Neural cell (in vitro differentiated cells): ENCODE measurements around the gene LGR5. TPM values are rescaled to one million over a fixed set of nuclear protein-coding genes. Genes with fewer than 3 reads are reported as not detected.
A peak's percentile ranks its signal among the peaks of the same experiment; 100 is the strongest.

Experiments used
- H2AFZ ChIP-seq: fragments of 200-600, 300-800 bp; sonication (generic), shearing (Covaris generic); 2 replicates; pipeline ENCODE4 v1.6.0; 2014; ENCODE audit warnings: low read depth, mild to moderate bottlenecking, antibody characterized with exemption, low read length, moderate library complexity
- H3F3A ChIP-seq: fragments of 200-600 bp; shearing (Covaris generic); 2 replicates; pipeline ENCODE4 v1.6.1; 2016; ENCODE audit warnings: mild to moderate bottlenecking, moderate library complexity, mixed read lengths, antibody characterized with exemption, low read length; ENCODE audit not compliant: insufficient read depth, poor library complexity, severe bottlenecking
- H3K27ac ChIP-seq: fragments of 200-600, 300-800 bp; sonication (generic), shearing (Covaris generic); 2 replicates; pipeline ENCODE4 v1.5.1; 2014; ENCODE audit warnings: mild to moderate bottlenecking, low read length, moderate library complexity
- H3K27me3 ChIP-seq: fragments of 300-800, 200-600 bp; sonication (generic), shearing (Covaris generic); 2 replicates; pipeline ENCODE4 v1.6.0; 2014; ENCODE audit warnings: mild to moderate bottlenecking, low read depth, low read length, moderate library complexity; ENCODE audit not compliant: insufficient read depth
- H3K36me3 ChIP-seq: fragments of 300-800, 200-600 bp; sonication (generic), shearing (Covaris generic); 2 replicates; pipeline ENCODE4 v1.5.1; 2014; ENCODE audit warnings: mild to moderate bottlenecking, antibody characterized with exemption, low read length, moderate library complexity; ENCODE audit not compliant: insufficient read depth
- H3K4me2 ChIP-seq: fragments of 300-800, 200-600 bp; sonication (generic), shearing (Covaris generic); 2 replicates; pipeline ENCODE4 v1.6.0; 2014; ENCODE audit warnings: mild to moderate bottlenecking, low read length
- H3K4me3 ChIP-seq: fragments of 300-800, 200-600 bp; sonication (generic), shearing (Covaris generic); 2 replicates; pipeline ENCODE4 v1.5.1; 2014; ENCODE audit warnings: mild to moderate bottlenecking, low read length, moderate library complexity
- H3K79me2 ChIP-seq: fragments of 200-600 bp; shearing (Covaris generic); replicated peaks from 2 replicates; pipeline ENCODE4 v1.6.0; 2014; ENCODE audit warnings: mild to moderate bottlenecking, low read length, moderate library complexity; ENCODE audit not compliant: insufficient read depth
- H3K9ac ChIP-seq: fragments of 300-800, 200-600 bp; sonication (generic), shearing (Covaris generic); 2 replicates; pipeline ENCODE4 v1.6.1; 2016; ENCODE audit warnings: mild to moderate bottlenecking, low read length, mixed read lengths
- H3K9me2 ChIP-seq: fragments of 200-600 bp; shearing (Covaris generic); 2 replicates; pipeline ENCODE4 v1.6.1; 2016; ENCODE audit warnings: mild to moderate bottlenecking, low read length, mixed read lengths; ENCODE audit not compliant: insufficient read depth
- H3K9me3 ChIP-seq: fragments of 200-600, 300-800 bp; sonication (generic), shearing (Covaris generic); 2 replicates; pipeline ENCODE4 v1.6.1; 2016; ENCODE audit warnings: mild to moderate bottlenecking, mixed run types, low read length, moderate library complexity, mixed read lengths
- H4K20me1 ChIP-seq: fragments of 200-600 bp; shearing (Covaris generic); 2 replicates; pipeline ENCODE4 v1.6.1; 2016; ENCODE audit warnings: mild to moderate bottlenecking, mixed run types; ENCODE audit not compliant: insufficient read depth
- EP300 ChIP-seq: fragments of 450-650 bp; conservative IDR thresholded peaks from 2 replicates; pipeline ENCODE4 v1.6.1; 2014; ENCODE audit warnings: antibody characterized with exemption, mild to moderate bottlenecking, moderate library complexity; ENCODE audit not compliant: poor library complexity, severe bottlenecking
- EZH2 ChIP-seq: fragments of 200-600, 300-800 bp; shearing (Covaris generic), sonication (generic); IDR thresholded peaks from 2 replicates; pipeline ENCODE4 v1.6.1; 2014; ENCODE audit warnings: antibody characterized with exemption, low read length, borderline replicate concordance, mild to moderate bottlenecking; ENCODE audit not compliant: insufficient read depth, poor library complexity, severe bottlenecking
- MXI1 ChIP-seq: fragments of 450-650 bp; conservative IDR thresholded peaks from 2 replicates; pipeline ENCODE4 v1.6.1; 2014; ENCODE audit warnings: antibody characterized with exemption, mild to moderate bottlenecking; ENCODE audit not compliant: poor library complexity, severe bottlenecking
- POLR2AphosphoS5 ChIP-seq: IDR thresholded peaks from 2 replicates; pipeline ENCODE4 v1.6.1; 2012
- RAD21 ChIP-seq: fragments of 450-650 bp; conservative IDR thresholded peaks from 2 replicates; pipeline ENCODE4 v1.6.1; 2014; ENCODE audit warnings: antibody characterized with exemption, mild to moderate bottlenecking, moderate library complexity
- REST ChIP-seq: IDR thresholded peaks from 2 replicates; pipeline ENCODE4 v1.6.1; 2012; ENCODE audit warnings: borderline replicate concordance
- SMC3 ChIP-seq: fragments of 450-650 bp; conservative IDR thresholded peaks from 2 replicates; pipeline ENCODE4 v1.6.1; 2014; ENCODE audit warnings: antibody characterized with exemption, mild to moderate bottlenecking, moderate library complexity; ENCODE audit not compliant: poor library complexity
- TAF1 ChIP-seq: IDR thresholded peaks from 2 replicates; pipeline ENCODE4 v1.6.1; 2012; ENCODE audit warnings: low read depth
- polyA plus RNA-seq: library from polyadenylated mRNA; depleted of rRNA; stranded (reverse); fragments of >200 nt; gene quantifications from 2 replicates; pipeline ENCODE4 v1.2.3, GENCODE V29; 2014
- TF ChIP-seq, protein P1 (sequence below): fragments of 450-650 bp; IDR thresholded peaks from 2 replicates; pipeline ENCODE4 v1.5.1; 2014; ENCODE audit warnings: antibody characterized with exemption, mild to moderate bottlenecking, moderate library complexity; ENCODE audit not compliant: poor library complexity, severe bottlenecking

LGR5 gene
- polyA plus RNA-seq, 1 donor from 2014 or later, result 0.16 TPM

DNA sequence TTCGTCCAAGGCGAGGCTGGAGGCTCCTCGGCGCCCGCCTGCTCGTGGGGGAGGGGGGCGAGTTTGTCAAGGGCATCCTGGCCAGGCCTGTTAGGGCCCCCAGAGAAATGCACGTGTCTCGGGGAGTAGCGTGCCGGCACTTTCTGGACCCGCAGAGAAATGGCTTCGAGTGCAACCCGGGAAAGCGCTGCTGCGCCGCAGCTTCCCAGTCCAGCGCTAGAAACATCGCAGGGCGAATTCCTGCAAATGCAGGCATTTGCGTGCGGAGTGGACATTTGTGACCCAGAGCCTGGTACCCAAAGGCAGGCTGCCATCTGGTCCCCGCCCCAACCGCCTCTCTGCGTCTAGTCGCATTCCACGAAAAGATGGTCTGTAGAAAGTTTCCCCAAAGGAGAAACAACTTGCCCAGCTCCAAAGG, 756 bp downstream of the LGR5 start:
- Histone ChIP-seq H3F3A (no peaks in the 10 kb centered on the region), H3K4me3 (peak overlapping the region; percentile 78), H4K20me1 (no peaks in the 10 kb centered on the region), H3K4me2 (peak overlapping the region; percentile 87), H3K9ac (peak overlapping the region; percentile 55), H2AFZ (peak overlapping the region; percentile 38), H3K27me3 (peaks cover 54% of the 10 kb centered on the region), H3K36me3 (no peaks in the 10 kb centered on the region), H3K27ac (no peak overlapping the region), H3K9me2 (no peaks in the 10 kb centered on the region), H3K9me3 (peaks cover 2% of the 10 kb centered on the region), H3K79me2 (no peaks in the 10 kb centered on the region)
- TF ChIP-seq EP300 (no peak), RAD21 (no peak), POLR2AphosphoS5 (no peak), SMC3 (no peak), MXI1 (no peak), EZH2 (no peak), REST (no peak), TAF1 (no peak)
- TF ChIP-seq, protein P1, sequence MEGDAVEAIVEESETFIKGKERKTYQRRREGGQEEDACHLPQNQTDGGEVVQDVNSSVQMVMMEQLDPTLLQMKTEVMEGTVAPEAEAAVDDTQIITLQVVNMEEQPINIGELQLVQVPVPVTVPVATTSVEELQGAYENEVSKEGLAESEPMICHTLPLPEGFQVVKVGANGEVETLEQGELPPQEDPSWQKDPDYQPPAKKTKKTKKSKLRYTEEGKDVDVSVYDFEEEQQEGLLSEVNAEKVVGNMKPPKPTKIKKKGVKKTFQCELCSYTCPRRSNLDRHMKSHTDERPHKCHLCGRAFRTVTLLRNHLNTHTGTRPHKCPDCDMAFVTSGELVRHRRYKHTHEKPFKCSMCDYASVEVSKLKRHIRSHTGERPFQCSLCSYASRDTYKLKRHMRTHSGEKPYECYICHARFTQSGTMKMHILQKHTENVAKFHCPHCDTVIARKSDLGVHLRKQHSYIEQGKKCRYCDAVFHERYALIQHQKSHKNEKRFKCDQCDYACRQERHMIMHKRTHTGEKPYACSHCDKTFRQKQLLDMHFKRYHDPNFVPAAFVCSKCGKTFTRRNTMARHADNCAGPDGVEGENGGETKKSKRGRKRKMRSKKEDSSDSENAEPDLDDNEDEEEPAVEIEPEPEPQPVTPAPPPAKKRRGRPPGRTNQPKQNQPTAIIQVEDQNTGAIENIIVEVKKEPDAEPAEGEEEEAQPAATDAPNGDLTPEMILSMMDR, result no peak

DNA sequence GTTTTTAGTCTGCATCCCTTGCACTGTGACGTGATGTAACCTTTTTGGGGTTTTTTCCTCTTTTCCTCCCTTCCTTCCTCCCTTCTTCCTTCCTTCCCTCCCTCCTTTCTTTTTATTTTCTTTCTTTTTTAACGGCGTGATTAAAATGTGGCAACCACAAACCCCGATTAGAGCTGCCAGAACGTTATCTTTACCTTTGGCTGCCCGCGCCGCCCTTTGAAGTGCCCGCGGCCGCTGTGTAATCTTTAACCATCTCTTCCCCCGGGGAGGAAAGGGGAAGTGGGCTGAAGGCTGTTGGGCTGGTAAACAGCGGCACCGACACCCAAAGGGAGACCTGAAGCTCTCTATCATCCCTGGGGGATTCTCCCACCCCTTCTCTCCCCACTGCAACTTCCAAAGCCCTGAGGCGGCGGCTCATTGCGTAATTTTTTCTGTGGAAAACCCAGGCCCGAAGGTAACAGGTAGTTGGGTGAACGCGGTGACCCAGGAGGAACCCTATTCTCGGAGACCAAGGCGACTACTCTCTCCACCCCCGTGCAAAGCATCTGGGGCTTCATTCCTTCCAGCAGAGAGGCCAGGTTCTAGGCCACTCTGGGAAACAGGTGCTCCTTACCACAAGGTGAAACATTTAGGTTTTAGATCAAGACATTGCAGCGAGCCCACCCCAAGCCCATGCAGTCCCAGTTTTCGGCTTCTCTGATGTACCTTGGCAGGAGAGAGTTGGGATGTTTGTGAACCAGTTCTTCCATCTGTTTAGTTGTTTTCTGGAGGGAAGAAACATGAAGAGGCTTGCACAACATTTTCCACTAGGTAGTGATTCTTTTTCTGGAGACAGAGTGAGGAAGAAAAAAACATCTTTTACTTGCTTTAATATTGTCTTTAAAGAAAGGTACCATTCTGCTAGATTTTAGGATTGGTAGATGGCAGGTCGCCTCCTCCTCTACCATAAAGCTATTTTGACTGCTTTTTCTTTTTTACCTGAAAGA, 1.5 kb downstream of the LGR5 start:
- Histone ChIP-seq H3K9me3 (no peaks in the 10 kb centered on the region), H3K9me2 (no peaks in the 10 kb centered on the region), H3K4me3 (peak overlapping the region; percentile 78), H4K20me1 (no peaks in the 10 kb centered on the region), H2AFZ (no peak overlapping the region), H3K27ac (no peak overlapping the region), H3K79me2 (no peaks in the 10 kb centered on the region), H3K27me3 (peaks cover 54% of the 10 kb centered on the region), H3F3A (no peaks in the 10 kb centered on the region), H3K4me2 (peak overlapping the region; percentile 87), H3K9ac (no peak overlapping the region), H3K36me3 (no peaks in the 10 kb centered on the region)
- TF ChIP-seq POLR2AphosphoS5 (no peak), REST (no peak), SMC3 (no peak), TAF1 (no peak), MXI1 (no peak), RAD21 (no peak), EZH2 (no peak), EP300 (no peak)
- TF ChIP-seq, protein P1, result no peak
